HL-60/S4 treated with phorbol 12-myristate 13-acetate at 8.2 ng/mL for 4 days and 3 days (cell line): Measurements from ENCODE around the gene SLC35B4.

Experiments
- in situ Hi-C: fragments of 300-500 bp; cut with MboI; formaldehyde crosslinking; loops from 2 replicates; pipeline ENCODE4 v1.15.0; 2022; ENCODE audit warnings: low sequenced_read_pairs

Gene SLC35B4

GRCh38 chr7:134293002-134293740 is 23.6 kb downstream of the SLC35B4 start:
- in situ Hi-C loops: no loop called here

DNA sequence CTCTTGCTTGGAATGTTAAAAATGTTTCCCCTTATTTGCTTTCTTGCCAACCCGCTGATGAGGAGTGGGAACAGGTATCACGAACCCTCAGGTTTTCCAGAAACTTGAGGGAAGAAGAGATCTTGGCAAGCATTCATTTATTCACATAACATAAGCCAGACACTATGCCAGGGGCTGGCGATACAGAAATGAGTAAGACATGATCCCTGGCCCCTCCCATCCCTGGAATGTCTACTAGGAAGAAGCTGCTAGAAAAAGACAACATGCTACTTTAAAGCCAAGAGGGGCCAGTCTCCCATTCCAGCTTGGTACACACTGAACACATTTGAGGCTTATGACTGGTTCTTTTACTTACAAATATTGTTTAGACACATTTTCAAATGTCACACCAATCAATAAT is 26.4 kb downstream of the SLC35B4 start:
- in situ Hi-C loops: no loop called here

GRCh38 chr7:134289841-134290240 is 26.9 kb downstream of the SLC35B4 start:
- in situ Hi-C loops: no loop called here

GRCh38 chr7:134289423-134289822 is 27.3 kb downstream of the SLC35B4 start:
- in situ Hi-C loops: no loop called here

GRCh38 chr7:134287916-134288659 is 28.6 kb downstream of the SLC35B4 start:
- in situ Hi-C loops: no loop called here

- in situ Hi-C loops: no loop called here
Measured at GRCh38 chr7:134284952-134285351, 31.8 kb downstream of the SLC35B4 start.

DNA sequence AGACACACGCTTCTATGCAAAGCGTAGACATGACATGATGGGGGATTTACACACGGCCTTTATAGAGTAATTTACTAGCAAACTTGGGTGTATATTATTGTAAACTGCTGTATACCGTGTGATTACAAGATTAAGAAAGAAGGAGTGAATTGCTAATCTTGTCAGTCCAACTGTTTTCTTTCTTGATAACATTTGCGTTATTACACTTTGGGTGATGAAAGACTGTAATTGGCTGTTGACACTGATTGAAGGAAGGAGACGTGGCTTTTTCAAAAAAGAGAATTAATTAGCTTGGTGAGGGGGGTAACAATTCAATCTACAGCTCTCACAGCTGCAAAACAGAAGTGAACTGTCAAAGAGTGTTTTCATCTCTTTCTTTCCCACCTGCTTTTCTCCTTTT is 32.7 kb downstream of the SLC35B4 start:
- in situ Hi-C loops: no loop called here

DNA sequence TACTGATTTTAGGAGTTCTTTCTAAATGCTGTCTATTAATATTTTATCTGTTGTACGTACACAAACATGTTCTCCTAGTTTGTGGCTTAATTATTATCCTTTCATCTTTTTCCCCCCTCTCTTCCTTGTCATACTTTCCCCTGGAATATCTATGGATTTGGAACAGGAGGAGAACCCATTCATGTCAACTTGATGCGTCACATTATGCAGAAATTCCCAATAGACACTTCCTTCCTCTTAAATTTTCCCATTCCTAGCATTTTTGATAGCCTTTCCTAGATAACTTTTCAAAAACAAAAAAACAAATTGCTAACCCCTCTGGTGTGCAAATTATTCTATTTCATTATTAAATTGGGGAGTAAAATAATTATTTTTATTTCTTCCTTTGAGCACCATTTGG is 36.2 kb downstream of the SLC35B4 start:
- in situ Hi-C loops: no loop called here

- in situ Hi-C loops: no loop called here
Measured at GRCh38 chr7:134279898-134280297, 36.8 kb downstream of the SLC35B4 start.

- in situ Hi-C loops: no loop called here
Measured at GRCh38 chr7:134279336-134279735, 37.4 kb downstream of the SLC35B4 start.

- in situ Hi-C loops: no loop called here
Measured at GRCh38 chr7:134278502-134279153, 38.1 kb downstream of the SLC35B4 start.

GRCh38 chr7:134276951-134277350 is 39.8 kb downstream of the SLC35B4 start:
- in situ Hi-C loops: no loop called here

DNA sequence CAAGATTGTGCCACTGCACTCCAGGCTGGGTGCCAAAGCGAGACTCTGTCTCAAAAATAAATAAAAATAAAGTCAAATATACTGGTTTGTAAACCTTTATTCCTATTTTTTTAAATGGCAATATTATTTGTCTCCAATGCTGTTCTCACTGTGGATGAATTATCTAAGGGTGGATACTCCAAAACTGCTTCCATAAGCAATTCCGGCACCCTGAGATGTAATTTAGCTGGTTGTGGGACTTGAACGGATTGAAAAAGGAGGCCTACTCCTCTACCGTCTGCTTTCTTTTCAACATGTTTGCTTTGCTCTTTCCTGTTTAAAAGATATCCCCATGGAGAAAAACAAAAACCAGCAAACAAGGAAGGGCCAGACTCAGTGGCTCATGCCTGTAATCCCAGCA is 54.4 kb downstream of the SLC35B4 start:
- in situ Hi-C loops: no loop called here

DNA sequence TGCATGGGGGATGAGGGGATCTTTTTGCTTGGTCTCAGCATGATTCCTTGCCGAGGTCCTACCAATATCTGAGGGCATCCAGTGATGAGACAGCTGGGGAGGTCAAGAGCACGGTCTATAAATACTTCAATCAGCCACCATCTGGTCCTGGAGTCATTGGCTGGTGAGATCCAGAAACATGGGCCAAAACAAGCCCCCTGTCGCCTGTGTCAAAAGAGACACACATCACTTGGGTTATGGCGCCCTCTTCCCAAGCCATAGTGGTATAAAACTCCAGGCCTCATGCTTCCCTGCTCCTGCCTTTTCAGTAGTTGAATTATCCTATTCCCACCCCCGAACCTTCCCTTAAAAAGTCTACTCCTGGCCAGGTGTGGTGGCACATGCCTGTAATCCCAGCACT is 60.9 kb downstream of the SLC35B4 start:
- in situ Hi-C loops: no loop called here

GRCh38 chr7:134254311-134254710 is 62.4 kb downstream of the SLC35B4 start:
- in situ Hi-C loops: no loop called here

- in situ Hi-C loops: no loop called here
Measured at GRCh38 chr7:134248196-134248595, 68.5 kb downstream of the SLC35B4 start.

DNA sequence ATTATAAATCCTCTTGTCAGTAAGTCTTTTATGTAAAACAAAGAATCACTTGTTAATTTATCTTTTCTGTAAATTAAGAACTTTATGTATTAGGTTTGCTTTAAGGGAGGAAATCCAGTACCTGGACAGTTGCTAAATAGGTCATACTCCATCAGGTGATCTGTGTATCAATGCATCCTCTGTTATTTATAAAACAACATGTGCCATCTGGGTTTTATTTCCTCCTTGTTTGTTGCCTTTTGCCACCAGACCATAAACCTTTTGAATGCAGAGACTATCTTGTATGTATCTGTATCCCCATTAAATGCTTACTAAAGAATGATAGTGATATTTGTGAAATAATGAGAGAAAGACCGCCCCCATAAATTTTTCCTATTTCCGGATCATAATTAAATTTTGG is 70.0 kb downstream of the SLC35B4 start:
- in situ Hi-C loops: no loop called here

DNA sequence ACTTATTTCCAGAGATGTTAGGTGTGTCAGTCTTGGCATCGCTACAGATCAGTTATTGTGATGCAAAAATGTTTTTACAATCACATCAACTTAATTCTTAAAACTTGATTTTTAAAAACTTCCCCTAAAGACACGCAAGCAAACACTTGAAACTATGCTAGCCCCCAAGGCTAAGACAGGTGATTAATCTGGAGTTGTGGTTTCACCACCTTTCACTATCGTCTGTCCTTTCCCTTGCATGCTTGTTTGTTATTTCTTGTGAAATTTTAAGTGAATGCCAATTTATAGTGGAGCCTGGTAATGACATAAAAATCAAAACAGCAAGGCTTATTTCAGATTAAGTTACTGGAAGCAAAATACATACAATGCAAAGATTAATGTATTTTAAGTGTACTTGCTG is 70.4 kb downstream of the SLC35B4 start:
- in situ Hi-C loops: no loop called here

DNA sequence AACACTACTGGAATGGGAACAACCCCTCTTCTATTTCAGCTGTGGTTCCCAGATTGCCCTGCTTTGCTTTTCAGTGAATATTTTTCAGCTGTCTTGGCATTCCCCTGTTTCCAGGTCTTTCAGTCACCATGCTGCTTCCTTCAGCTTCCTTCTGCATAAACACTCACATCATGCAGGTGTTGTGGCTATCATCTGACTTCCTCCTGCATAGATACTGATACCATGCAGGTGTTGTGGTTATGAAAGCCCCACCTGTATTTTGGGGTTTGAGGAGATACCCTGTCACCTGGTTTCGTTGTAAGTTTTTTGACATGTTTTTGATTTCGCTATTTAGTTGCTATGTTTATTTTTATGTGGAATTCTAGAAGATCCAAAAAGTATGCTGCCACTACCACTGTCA is 71.5 kb downstream of the SLC35B4 start:
- in situ Hi-C loops: no loop called here
